MM.1S (cell line): ENCODE measurements around the gene TRPV5.

ENCODE experiments used
- DNase-seq: peaks from one replicate; pipeline ENCODE4 v3.0.0-alpha.2; 2015
- H2AFZ ChIP-seq: fragments of 300-600 bp; sonication (generic); 2 replicates; pipeline ENCODE4 v1.6.0; 2016; ENCODE audit warnings: antibody characterized with exemption, low read length
- H3F3A ChIP-seq: fragments of 300-600 bp; sonication (generic); 2 replicates; pipeline ENCODE4 v1.6.1; 2016; ENCODE audit warnings: mild to moderate bottlenecking, antibody characterized with exemption, low read length, moderate library complexity, mixed read lengths; ENCODE audit not compliant: insufficient read depth
- H3K27ac ChIP-seq: fragments of 300-600 bp; sonication (generic); 2 replicates; pipeline ENCODE4 v1.5.1; 2016; ENCODE audit warnings: mild to moderate bottlenecking, low read length
- H3K27me3 ChIP-seq: fragments of 300-600 bp; sonication (generic); replicated peaks from 2 replicates; pipeline ENCODE4 v1.6.0; 2016; ENCODE audit warnings: low read length; ENCODE audit not compliant: insufficient read depth
- H3K36me3 ChIP-seq: fragments of 300-600 bp; sonication (generic); replicated peaks from 2 replicates; pipeline ENCODE4 v1.6.1; 2016; ENCODE audit warnings: mild to moderate bottlenecking, low read length, mixed read lengths; ENCODE audit not compliant: insufficient read depth
- H3K4me1 ChIP-seq: fragments of 300-600 bp; sonication (generic); 2 replicates; pipeline ENCODE4 v1.6.1; 2016; ENCODE audit warnings: low read length, mixed read lengths
- H3K4me2 ChIP-seq: fragments of 300-600 bp; sonication (generic); 2 replicates; pipeline ENCODE4 v1.6.0; 2016; ENCODE audit warnings: low read depth, low read length
- H3K4me3 ChIP-seq: fragments of 300-600 bp; sonication (generic); 2 replicates; pipeline ENCODE4 v1.5.1; 2016; ENCODE audit warnings: low read length, mixed read lengths
- H3K79me2 ChIP-seq: fragments of 300-600 bp; sonication (generic); 2 replicates; pipeline ENCODE4 v1.6.1; 2016; ENCODE audit warnings: mixed run types, low read length, mixed read lengths
- H3K9ac ChIP-seq: fragments of 300-600 bp; sonication (generic); 2 replicates; pipeline ENCODE4 v1.6.1; 2016; ENCODE audit warnings: low read length, mixed read lengths
- H3K9me2 ChIP-seq: fragments of 300-600 bp; sonication (generic); replicated peaks from 2 replicates; pipeline ENCODE4 v1.6.1; 2016; ENCODE audit warnings: mild to moderate bottlenecking, low read length, mixed read lengths; ENCODE audit not compliant: insufficient read depth
- H3K9me3 ChIP-seq: fragments of 300-600 bp; sonication (generic); replicated peaks from 2 replicates; pipeline ENCODE4 v1.6.1; 2016; ENCODE audit warnings: mild to moderate bottlenecking, low read length, mixed read lengths; ENCODE audit not compliant: insufficient read depth
- H4K20me1 ChIP-seq: fragments of 300-600 bp; sonication (generic); 2 replicates; pipeline ENCODE4 v1.6.1; 2016; ENCODE audit warnings: mild to moderate bottlenecking, low read length, moderate library complexity, mixed read lengths; ENCODE audit not compliant: insufficient read depth
- EZH2 ChIP-seq: fragments of 300-600 bp; sonication (generic); optimal IDR thresholded peaks from 2 replicates; pipeline ENCODE3; 2017; ENCODE audit warnings: low read depth, mild to moderate bottlenecking, antibody characterized with exemption, low read length, mixed read lengths
- EZH2phosphoT487 ChIP-seq: fragments of 300-600 bp; sonication (generic); IDR thresholded peaks from 2 replicates; pipeline ENCODE4 v1.6.1; 2018; ENCODE audit warnings: antibody characterized with exemption, low read length
- TF ChIP-seq, protein P1 (sequence below): fragments of 300-600 bp; sonication (generic); IDR thresholded peaks from 2 replicates; pipeline ENCODE4 v1.5.1; 2016; ENCODE audit warnings: antibody characterized with exemption, low read length, mixed read lengths

Gene TRPV5

DNA sequence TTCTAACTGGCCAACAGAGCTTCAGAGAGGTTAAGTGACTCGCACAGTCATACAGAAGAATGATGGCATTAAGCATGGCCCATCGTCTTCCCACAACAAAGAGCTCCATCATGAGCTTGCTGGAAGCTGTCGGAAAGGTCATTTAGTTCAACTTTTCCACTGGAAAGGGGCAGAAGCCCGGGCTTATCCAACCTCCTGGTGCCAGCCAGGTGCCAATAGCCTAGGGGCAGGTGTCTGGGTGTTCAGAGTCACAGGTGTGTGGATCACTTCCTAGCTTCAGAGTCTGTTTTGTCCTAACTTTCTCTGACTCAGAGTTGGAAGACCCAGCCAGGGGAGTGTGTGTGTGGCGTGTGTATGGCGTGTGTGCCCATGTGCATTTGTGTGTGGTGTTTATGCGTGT, 46.7 kb downstream of the TRPV5 start:
- no peak overlapping the region for H3K4me2 ChIP-seq
- H3K27me3 ChIP-seq = no peaks in the 10 kb centered on the region
- no peak overlapping the region for H3K4me3 ChIP-seq
- H3K9me2 ChIP-seq = no peaks in the 10 kb centered on the region
- no peaks in the 10 kb centered on the region for H4K20me1 ChIP-seq
- no peak overlapping the region for H2AFZ ChIP-seq
- no peaks in the 10 kb centered on the region for H3K9me3 ChIP-seq
- no peaks in the 10 kb centered on the region for H3K4me1 ChIP-seq
- no peak overlapping the region for H3K9ac ChIP-seq
- H3K36me3 ChIP-seq = no peaks in the 10 kb centered on the region
- no peaks in the 10 kb centered on the region for H3K79me2 ChIP-seq
- DNase-seq = no peak
- H3F3A ChIP-seq = no peaks in the 10 kb centered on the region
- TF ChIP-seq, protein P1, sequence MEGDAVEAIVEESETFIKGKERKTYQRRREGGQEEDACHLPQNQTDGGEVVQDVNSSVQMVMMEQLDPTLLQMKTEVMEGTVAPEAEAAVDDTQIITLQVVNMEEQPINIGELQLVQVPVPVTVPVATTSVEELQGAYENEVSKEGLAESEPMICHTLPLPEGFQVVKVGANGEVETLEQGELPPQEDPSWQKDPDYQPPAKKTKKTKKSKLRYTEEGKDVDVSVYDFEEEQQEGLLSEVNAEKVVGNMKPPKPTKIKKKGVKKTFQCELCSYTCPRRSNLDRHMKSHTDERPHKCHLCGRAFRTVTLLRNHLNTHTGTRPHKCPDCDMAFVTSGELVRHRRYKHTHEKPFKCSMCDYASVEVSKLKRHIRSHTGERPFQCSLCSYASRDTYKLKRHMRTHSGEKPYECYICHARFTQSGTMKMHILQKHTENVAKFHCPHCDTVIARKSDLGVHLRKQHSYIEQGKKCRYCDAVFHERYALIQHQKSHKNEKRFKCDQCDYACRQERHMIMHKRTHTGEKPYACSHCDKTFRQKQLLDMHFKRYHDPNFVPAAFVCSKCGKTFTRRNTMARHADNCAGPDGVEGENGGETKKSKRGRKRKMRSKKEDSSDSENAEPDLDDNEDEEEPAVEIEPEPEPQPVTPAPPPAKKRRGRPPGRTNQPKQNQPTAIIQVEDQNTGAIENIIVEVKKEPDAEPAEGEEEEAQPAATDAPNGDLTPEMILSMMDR = no peak
- TF ChIP-seq EZH2phosphoT487 = no peak
- TF ChIP-seq EZH2 = no peak
- no peak overlapping the region for H3K27ac ChIP-seq

DNA sequence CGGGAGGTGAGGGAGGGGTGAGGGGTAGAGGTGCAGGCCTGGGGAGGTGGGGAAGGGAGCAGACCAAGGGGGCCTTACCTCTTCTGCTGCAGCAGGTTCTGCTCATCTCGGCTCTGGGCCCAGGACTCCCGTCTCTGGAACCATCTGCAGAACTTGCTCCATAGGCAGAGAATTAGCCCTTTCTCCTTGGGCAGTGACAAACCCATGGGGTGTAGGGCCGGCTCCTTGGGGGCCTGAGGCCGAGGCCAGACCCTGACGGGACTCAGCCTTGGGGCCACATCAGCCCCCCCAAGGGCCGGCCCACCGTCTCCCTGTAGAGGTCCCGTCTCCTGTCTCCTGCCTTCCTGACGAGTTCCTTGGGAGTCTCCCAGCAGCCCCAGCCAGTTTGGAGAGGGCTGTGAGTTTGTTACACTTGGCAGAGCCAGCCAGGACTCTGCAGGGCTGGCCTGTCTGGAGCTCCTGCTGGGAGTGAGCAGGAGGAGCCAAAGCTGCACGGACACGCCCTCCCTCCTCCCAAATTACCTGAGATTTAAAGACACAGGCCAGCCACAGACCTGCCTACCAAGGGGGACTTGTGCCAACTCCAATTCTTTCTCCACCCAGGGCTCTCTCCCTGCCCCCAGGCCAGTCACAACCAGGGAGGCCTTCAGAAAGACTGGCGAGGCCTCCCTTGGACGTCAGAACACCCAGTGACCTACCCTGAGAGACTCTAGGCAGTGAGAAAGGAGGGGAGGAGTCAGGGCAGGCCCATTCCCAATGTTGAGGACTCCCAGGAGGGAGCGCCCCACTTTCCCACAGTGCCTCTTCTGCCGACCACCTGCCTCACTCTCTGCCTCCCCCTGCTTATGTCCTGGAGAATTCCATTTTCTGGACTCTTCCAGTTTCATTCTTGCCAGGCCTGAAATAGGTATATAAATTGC, 48.0 kb downstream of the TRPV5 start, which contains the start of gene TRPV6:
TSS of gene TRPV6 (minus strand) at position 435 of the 920 bp plus-strand sequence.
- Histone ChIP-seq H3K9me2 (no peaks in the 10 kb centered on the region), H3K79me2 (no peaks in the 10 kb centered on the region), H2AFZ (no peak within 1 kb of the TSS), H3K4me1 (no peaks in the 10 kb centered on the region), H3K4me2 (no peak within 1 kb of the TSS), H3K36me3 (no peaks in the 10 kb centered on the region), H3K9ac (no peak within 1 kb of the TSS), H4K20me1 (no peaks in the 10 kb centered on the region), H3K27ac (no peak within 1 kb of the TSS), H3K4me3 (no peak within 1 kb of the TSS), H3K9me3 (no peaks in the 10 kb centered on the region), H3F3A (no peaks in the 10 kb centered on the region), H3K27me3 (no peaks in the 10 kb centered on the region)
- TF ChIP-seq EZH2 (no peak), EZH2phosphoT487 (no peak)
- TF ChIP-seq, protein P1 = no peak
- DNase-seq = no peak

DNA sequence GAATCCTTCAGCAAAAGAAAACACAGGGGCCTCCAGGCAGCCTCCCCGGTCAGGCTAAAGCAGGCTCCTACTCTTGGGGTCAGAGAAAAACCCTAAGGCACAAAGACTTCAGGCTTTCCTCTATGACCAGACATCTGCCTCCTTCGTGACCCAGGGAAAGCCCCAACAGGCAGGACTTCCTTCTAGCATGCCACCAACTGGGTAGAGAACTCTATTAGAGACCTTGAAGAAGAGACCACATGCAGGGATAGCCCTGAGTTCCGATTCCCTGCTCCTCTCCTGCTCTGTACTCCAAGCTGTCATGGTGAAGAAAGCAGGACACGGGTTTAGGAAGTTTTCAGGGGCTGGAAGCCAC, 49.3 kb downstream of the TRPV5 start:
- H4K20me1 ChIP-seq = no peaks in the 10 kb centered on the region
- H3K9me3 ChIP-seq = no peaks in the 10 kb centered on the region
- H3K4me3 ChIP-seq = no peak overlapping the region
- no peaks in the 10 kb centered on the region for H3F3A ChIP-seq
- H2AFZ ChIP-seq = no peak overlapping the region
- no peaks in the 10 kb centered on the region for H3K79me2 ChIP-seq
- H3K27ac ChIP-seq = no peak overlapping the region
- no peaks in the 10 kb centered on the region for H3K9me2 ChIP-seq
- no peaks in the 10 kb centered on the region for H3K36me3 ChIP-seq
- TF ChIP-seq EZH2phosphoT487 (no peak), EZH2 (no peak)
- TF ChIP-seq, protein P1 = no peak
- H3K4me1 ChIP-seq = no peaks in the 10 kb centered on the region
- no peak for DNase-seq
- no peak overlapping the region for H3K9ac ChIP-seq
- no peak overlapping the region for H3K4me2 ChIP-seq
- peaks cover 10% of the 10 kb centered on the region; the same call in 1 of the 2 replicates for H3K27me3 ChIP-seq
